Adrenal gland (tissue), 12 donors: Measurements from ENCODE around the gene BTBD18. TPM values are rescaled to one million over a fixed set of nuclear protein-coding genes. Genes with fewer than 3 reads are reported as not detected.

ENCODE experiments used
- DNase-seq, 7 donors: peaks; one replicate each; pipeline ENCODE4 v3.0.0-alpha.2; 2019 to 2020
- H3K27ac ChIP-seq, 5 donors: fragments of 200-600 bp; sonication (generic) in 4 of 5; 1 replicate in 3 of 5; 2 replicates in 2 of 5; pipeline versions ENCODE4 v1.5.1 to v1.8.0; 2016 to 2020; ENCODE audit warnings: mild to moderate bottlenecking in 1 of 5
- H3K27me3 ChIP-seq: fragments of 200-600 bp; 2 replicates; pipeline ENCODE4 v1.8.0; 2021
- H3K36me3 ChIP-seq, 2 donors: fragments of 200-600 bp; replicated peaks in 1 of 2; 1 replicate in 1 of 2; 2 replicates in 1 of 2; pipeline versions ENCODE4 v1.5.1 to v1.8.0; 2018 to 2022
- H3K4me1 ChIP-seq, 2 donors: fragments of 200-600 bp; replicated peaks in 1 of 2; 1 replicate in 1 of 2; 2 replicates in 1 of 2; pipeline versions ENCODE4 v1.5.1 to v1.8.0; 2018 to 2021
- H3K4me3 ChIP-seq, 4 donors: fragments of 200-600 bp; sonication (generic) in 3 of 4; one replicate each; pipeline ENCODE4 v1.5.1; 2016 to 2018
- H3K9me3 ChIP-seq, 3 donors: fragments of 200-600 bp; sonication (generic) in 1 of 3; replicated peaks in 1 of 3; 1 replicate in 2 of 3; 2 replicates in 1 of 3; pipeline versions ENCODE4 v1.5.1 to v1.8.0; 2016 to 2021
- POLR2A ChIP-seq, 2 donors: fragments of 450-650 bp; IDR thresholded peaks; one replicate each; pipeline ENCODE4 v1.6.1; 2017; ENCODE audit warnings: antibody characterized with exemption in 2 of 2, mild to moderate bottlenecking in 2 of 2, moderate library complexity in 1 of 2
- WGBS, 4 donors: extraction: QIAGEN DNeasy Blood & Tissue Kit in 2 of 4; methylation state at CpG; one replicate each; pipeline versions ENCODE4 v1.1.5 to v1.1.7; 2013 to 2017; 5-methylcytosine and 5-hydroxymethylcytosine counted together
- intact Hi-C, 2 donors: fragments of 100-400 bp; cut with DNase I; formaldehyde crosslinking; loops; one replicate each; pipeline versions ENCODE4 v1.14.1 to v1.15.0; 2022 to 2023
- polyA plus RNA-seq, 3 donors: library from polyadenylated mRNA; stranded (reverse); fragments of 200-250 nt in 2 of 3; fragments of 350-450 nt in 1 of 3; fragmentation: Illumina TruSeq in 1 of 3; extraction: RNeasy Lipid Tissue Mini Kit (QIAGEN cat#74804) in 1 of 3; gene quantifications; one replicate each; pipeline ENCODE4 v1.2.3, GENCODE V29; 2013 to 2014
- total RNA-seq, 9 donors: library from RNA; depleted of rRNA in 4 of 9; stranded (reverse); fragments of >200 nt in 4 of 9; fragments of 120-200 nt in 1 of 9; fragmentation: NEBNext Ultra II Directional in 1 of 9; extraction: Animal tissue kit (Norgen Biotek cat#: 25700) in 1 of 9; gene quantifications; one replicate each; pipeline versions ENCODE4 v1.1.0 to v1.2.4, GENCODE V29; 2013 to 2023
- TF ChIP-seq, protein P1 (sequence below), 6 experiments: fragments of 450-650 bp in 4 of 6; fragments of 200-600 bp in 2 of 6; sonication (generic) in 1 of 6; IDR thresholded peaks; 1 replicate in 5 of 6; 2 replicates in 1 of 6; pipeline versions ENCODE4 v1.5.1 to v1.8.0; 2016 to 2021; ENCODE audit warnings: antibody characterized with exemption in 6 of 6, mild to moderate bottlenecking in 2 of 6, moderate library complexity in 1 of 6
- donor health status: healthy with polysubstance abuse.
- donor health status: Bipolar disorder and iron deficiency.
- donor health status: DM: yes; HTN: yes; CAD: no.
- donor health status: DM: no; HTN: no; CAD: no.
- donor health status: DM: no; HTN: no; CAD: no.
- donor health status: DM: yes; HTN: yes; CAD: no.

The BTBD18 gene
- total and polyA plus RNA-seq, 12 donors: not detected

DNA sequence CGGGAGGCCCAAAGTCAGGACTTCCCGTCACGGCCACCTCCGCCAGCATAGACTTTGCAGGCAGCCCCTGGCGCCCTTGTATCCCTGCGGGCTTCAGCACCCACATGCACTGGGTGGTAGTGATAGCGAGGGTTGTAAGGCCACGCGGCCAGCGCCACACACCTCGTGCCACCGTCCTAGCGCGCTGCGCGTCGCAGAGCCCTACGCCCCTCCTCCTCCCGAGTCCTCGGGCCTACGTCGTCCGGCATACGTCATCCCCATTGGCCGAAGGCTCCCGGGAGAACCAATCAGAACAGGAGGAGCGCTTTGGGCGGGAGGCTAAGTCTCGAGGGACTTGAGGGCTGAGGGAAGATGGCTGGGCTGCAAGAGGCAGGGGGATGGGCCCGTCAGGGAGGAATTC, 1.3 kb upstream of the BTBD18 start:
- intact Hi-C loops: loop anchor here in 1 of 2 donors (5.0 kb wide), 1 partner anchor 44 kb away; no protein-coding TSS in a partner anchor
- TF ChIP-seq, protein P1, sequence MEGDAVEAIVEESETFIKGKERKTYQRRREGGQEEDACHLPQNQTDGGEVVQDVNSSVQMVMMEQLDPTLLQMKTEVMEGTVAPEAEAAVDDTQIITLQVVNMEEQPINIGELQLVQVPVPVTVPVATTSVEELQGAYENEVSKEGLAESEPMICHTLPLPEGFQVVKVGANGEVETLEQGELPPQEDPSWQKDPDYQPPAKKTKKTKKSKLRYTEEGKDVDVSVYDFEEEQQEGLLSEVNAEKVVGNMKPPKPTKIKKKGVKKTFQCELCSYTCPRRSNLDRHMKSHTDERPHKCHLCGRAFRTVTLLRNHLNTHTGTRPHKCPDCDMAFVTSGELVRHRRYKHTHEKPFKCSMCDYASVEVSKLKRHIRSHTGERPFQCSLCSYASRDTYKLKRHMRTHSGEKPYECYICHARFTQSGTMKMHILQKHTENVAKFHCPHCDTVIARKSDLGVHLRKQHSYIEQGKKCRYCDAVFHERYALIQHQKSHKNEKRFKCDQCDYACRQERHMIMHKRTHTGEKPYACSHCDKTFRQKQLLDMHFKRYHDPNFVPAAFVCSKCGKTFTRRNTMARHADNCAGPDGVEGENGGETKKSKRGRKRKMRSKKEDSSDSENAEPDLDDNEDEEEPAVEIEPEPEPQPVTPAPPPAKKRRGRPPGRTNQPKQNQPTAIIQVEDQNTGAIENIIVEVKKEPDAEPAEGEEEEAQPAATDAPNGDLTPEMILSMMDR (IDR thresholded peaks at IDR 0.05): no peak
- TF ChIP-seq POLR2A (IDR thresholded peaks at IDR 0.05): no peak
- Histone ChIP-seq H3K36me3 (no peaks in the 10 kb centered on the region), H3K4me3 (no peak overlapping the region), H3K4me1 (peaks cover 4 to 9% of the 10 kb centered on the region in 2 donors), H3K27ac (no peak overlapping the region), H3K27me3 (no peaks in the 10 kb centered on the region), H3K9me3 (no peaks in the 10 kb centered on the region)
- WGBS, 4 donors: 94 to 97% (median 97%) methylated on average over 13 to 30 of the region's 30 CpGs
- DNase-seq: no peak

DNA sequence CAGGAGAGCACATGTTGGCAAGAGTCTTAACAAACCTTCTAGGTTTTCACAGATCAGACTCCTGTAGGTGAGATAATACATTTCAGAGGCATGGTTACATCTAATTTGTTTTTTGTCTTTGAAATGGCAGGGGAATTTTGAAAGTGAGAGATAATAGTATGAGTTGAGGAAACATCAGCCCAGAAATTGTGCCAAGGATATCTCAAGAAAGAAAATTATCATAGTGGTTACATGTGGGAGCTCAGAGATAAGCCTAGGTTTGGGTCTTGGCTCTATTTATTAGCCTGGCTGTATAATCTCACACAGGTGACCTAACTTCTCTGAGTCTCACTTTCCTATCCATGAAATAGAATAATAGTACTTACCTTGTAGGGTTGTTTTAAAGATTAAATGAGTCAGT, 443 bp downstream of the BTBD18 start:
- Histone ChIP-seq H3K27me3 (no peaks in the 10 kb centered on the region), H3K4me3 (no peak overlapping the region), H3K27ac (no peak overlapping the region), H3K36me3 (no peaks in the 10 kb centered on the region), H3K9me3 (no peaks in the 10 kb centered on the region), H3K4me1 (peaks cover 4 to 9% of the 10 kb centered on the region in 2 donors)
- intact Hi-C loops: loop anchor here in 1 of 2 donors (5.0 kb wide), 1 partner anchor 46 kb away; no protein-coding TSS in a partner anchor
- no peak for DNase-seq
- no peak for TF ChIP-seq POLR2A (IDR thresholded peaks at IDR 0.05)
- TF ChIP-seq, protein P1 (IDR thresholded peaks at IDR 0.05): no peak

DNA sequence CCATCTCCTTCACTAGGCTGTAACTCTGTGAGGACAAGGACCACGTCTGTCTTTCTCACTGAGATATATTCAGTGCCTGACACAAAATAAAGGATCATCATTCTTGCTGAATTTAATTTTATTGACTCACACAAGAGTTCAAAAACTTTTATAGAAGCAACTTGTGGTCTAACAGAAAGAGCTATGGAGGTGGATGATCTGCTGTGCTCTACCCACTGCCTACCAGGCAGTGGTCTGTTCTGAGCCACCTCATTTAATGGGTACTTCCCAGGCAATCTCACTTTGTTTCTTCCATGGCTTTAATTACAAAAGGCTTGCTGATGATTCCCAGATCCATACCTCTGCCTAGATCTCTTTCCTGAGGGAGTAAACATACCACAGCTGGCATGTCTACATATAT, 4.7 kb downstream of the BTBD18 start:
- Histone ChIP-seq H3K4me1 (peaks cover 8 to 19% of the 10 kb centered on the region in 2 donors), H3K27ac (no peak overlapping the region), H3K4me3 (no peak overlapping the region), H3K36me3 (peaks cover 0 to 32% of the 10 kb centered on the region in 2 donors), H3K27me3 (no peaks in the 10 kb centered on the region), H3K9me3 (no peaks in the 10 kb centered on the region)
- intact Hi-C loops: loop anchor here in 1 of 2 donors (5.0 kb wide), 1 partner anchor 50 kb away; no protein-coding TSS in a partner anchor
- WGBS, 4 donors: 93 to 97% (median 96%) methylated on average over 1 of the region's 1 CpG
- TF ChIP-seq, protein P1 (IDR thresholded peaks at IDR 0.05): no peak
- no peak for TF ChIP-seq POLR2A (IDR thresholded peaks at IDR 0.05)
- no peak for DNase-seq

DNA sequence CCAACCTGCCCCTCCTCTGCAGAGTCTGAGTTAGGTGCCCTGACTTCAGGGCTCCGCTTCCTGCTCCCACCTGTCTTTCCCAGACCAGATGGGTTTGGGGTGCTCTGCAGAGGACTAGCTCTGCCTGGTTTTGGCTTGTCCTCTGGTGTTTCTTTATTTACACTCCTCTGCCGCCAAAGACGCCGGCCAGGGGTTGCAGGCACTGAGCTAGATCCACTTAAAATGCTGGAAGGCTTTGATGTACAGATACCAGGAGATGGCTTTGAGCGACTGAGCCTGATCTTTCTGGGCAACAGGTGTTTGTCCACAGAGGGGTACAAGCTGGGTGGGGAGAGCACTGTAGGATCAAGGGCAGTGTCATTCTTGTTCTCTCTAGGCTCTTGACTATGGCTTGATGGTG, 6.4 kb downstream of the BTBD18 start:
- WGBS, 4 donors: 92 to 98% (median 96%) methylated on average over 5 of the region's 5 CpGs

More for the DNA sequence above, 6.4 kb downstream of the BTBD18 start:
- TF ChIP-seq POLR2A (IDR thresholded peaks at IDR 0.05): no peak
- TF ChIP-seq, protein P1 (IDR thresholded peaks at IDR 0.05): no peak
- no peaks in the 10 kb centered on the region for H3K27me3 ChIP-seq
- peaks cover 11 to 18% of the 10 kb centered on the region in 2 donors for H3K4me1 ChIP-seq
- peaks cover 0 to 32% of the 10 kb centered on the region in 2 donors for H3K36me3 ChIP-seq
- no peak overlapping the region for H3K27ac ChIP-seq
- no peak overlapping the region for H3K4me3 ChIP-seq
- DNase-seq: no peak
- intact Hi-C loops: loop anchor here in 1 of 2 donors (5.0 kb wide), 1 partner anchor 52 kb away; no protein-coding TSS in a partner anchor
- no peaks in the 10 kb centered on the region for H3K9me3 ChIP-seq
